ENCODE results near the gene EEF1AKMT2.

- no peak for TF ChIP-seq CTCF (IDR thresholded peaks at IDR 0.05; ENCODE audit: low read length)
- no peak for TF ChIP-seq EZH2 (optimal IDR thresholded peaks at IDR 0.05; ENCODE audit: low read depth, low read length)
Observed at GRCh38 chr10:124799211-124799610, 7.5 kb upstream of the EEF1AKMT2 start.

Measured in MM.1S (cell line).